Tibial nerve (tissue), 4 donors: ENCODE results near the gene APH1B. TPM values are rescaled to one million over a fixed set of nuclear protein-coding genes. Genes with fewer than 3 reads are reported as not detected.
A peak's percentile ranks its signal among the peaks of the same experiment; 100 is the strongest.

Experiments used
- DNase-seq, 2 donors: peaks; one replicate each; pipeline ENCODE4 v3.0.0-alpha.2; 2019; ENCODE audit warnings: low spot score in 2 of 2
- H3K27ac ChIP-seq, 4 donors: fragments of 200-600 bp; sonication (generic) in 3 of 4; one replicate each; pipeline ENCODE4 v1.5.1; 2017 to 2019; ENCODE audit warnings: mild to moderate bottlenecking in 1 of 4
- H3K27me3 ChIP-seq, 2 donors: fragments of 200-600 bp; sonication (generic) in 1 of 2; one replicate each; pipeline versions ENCODE4 v1.5.1 to v1.6.0; 2017 to 2019
- H3K36me3 ChIP-seq, 3 donors: fragments of 200-600 bp; sonication (generic); one replicate each; pipeline ENCODE4 v1.5.1; 2018 to 2019
- H3K4me1 ChIP-seq, 4 donors: fragments of 200-600 bp; sonication (generic) in 3 of 4; one replicate each; pipeline ENCODE4 v1.5.1; 2017 to 2019
- H3K4me3 ChIP-seq, 4 donors: fragments of 200-600 bp; sonication (generic) in 3 of 4; one replicate each; pipeline ENCODE4 v1.5.1; 2017 to 2019; ENCODE audit warnings: mild to moderate bottlenecking in 1 of 4, moderate library complexity in 1 of 4
- H3K9me3 ChIP-seq, 4 donors: fragments of 200-600 bp; sonication (generic) in 3 of 4; one replicate each; pipeline ENCODE4 v1.5.1; 2017 to 2019
- CTCF ChIP-seq, 5 experiments: fragments of 200-600 bp in 3 of 5; fragments of 450-650 bp in 2 of 5; sonication (generic) in 3 of 5; IDR thresholded peaks; one replicate each; pipeline ENCODE4 v1.5.1; 2016 to 2019; ENCODE audit warnings: antibody characterized with exemption in 5 of 5, mild to moderate bottlenecking in 3 of 5, moderate library complexity in 2 of 5
- EP300 ChIP-seq, 2 donors: sonication (generic); formaldehyde crosslinking; IDR thresholded peaks; one replicate each; pipeline ENCODE4 v1.6.1; 2017; ENCODE audit warnings: antibody characterized with exemption in 2 of 2, mild to moderate bottlenecking in 1 of 2
- POLR2A ChIP-seq, 2 donors: fragments of 450-650 bp; IDR thresholded peaks; one replicate each; pipeline ENCODE4 v1.6.1; 2017; ENCODE audit warnings: antibody characterized with exemption in 2 of 2, mild to moderate bottlenecking in 2 of 2, moderate library complexity in 2 of 2
- WGBS, 2 donors: methylation state at CpG; one replicate each; pipeline ENCODE4 v1.1.5; 2018; 5-methylcytosine and 5-hydroxymethylcytosine counted together
- total RNA-seq, 4 donors: library from RNA; depleted of rRNA; stranded (reverse); fragments of >200 nt; gene quantifications; one replicate each; pipeline ENCODE4 v1.1.0, GENCODE V29; 2016

Gene APH1B
- total RNA-seq, 4 donors from 2014 or later, result 11.0 to 18.4 (median 16.1) TPM

DNA sequence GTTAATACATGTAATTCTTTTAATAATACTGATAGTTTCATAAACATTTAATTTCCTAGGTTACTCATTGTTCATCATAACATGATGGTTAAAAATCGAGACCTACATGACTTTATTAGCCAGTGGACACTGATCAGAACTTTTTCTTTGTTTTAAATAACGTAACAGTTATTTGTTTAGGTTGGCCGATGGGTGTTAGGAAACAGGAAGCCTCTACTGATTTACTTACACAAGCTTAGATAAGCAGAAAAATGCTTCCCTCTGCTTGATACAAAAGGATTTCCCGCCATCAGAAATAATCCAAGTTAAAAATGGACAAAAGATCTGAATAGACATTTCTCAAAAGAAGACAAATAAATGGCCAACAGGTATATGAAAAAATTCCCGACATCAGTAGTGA is 16.6 kb upstream of the APH1B start:
- Histone ChIP-seq H3K36me3 (peaks cover 0 to 64% (median 11%) of the 10 kb centered on the region in 3 donors), H3K4me3 (no peak overlapping the region), H3K9me3 (no peaks in the 10 kb centered on the region), H3K27ac (no peak overlapping the region), H3K4me1 (peaks cover 0 to 20% (median 10%) of the 10 kb centered on the region in 4 donors), H3K27me3 (no peaks in the 10 kb centered on the region)
- 70 to 72% methylated on average over 5 of the region's 5 CpGs for WGBS, 2 donors
- DNase-seq, result no peak
- TF ChIP-seq EP300 (IDR thresholded peaks at IDR 0.05) (no peak), POLR2A (IDR thresholded peaks at IDR 0.05) (no peak)

GRCh38 chr15:63261311-63261710 is 16.1 kb upstream of the APH1B start:
- Histone ChIP-seq H3K27ac (no peak overlapping the region), H3K9me3 (no peaks in the 10 kb centered on the region), H3K4me3 (no peak overlapping the region), H3K27me3 (no peaks in the 10 kb centered on the region), H3K4me1 (peaks cover 0 to 14% (median 8%) of the 10 kb centered on the region in 4 donors), H3K36me3 (peaks cover 0 to 65% (median 11%) of the 10 kb centered on the region in 3 donors)
- DNase-seq, result no peak
- no peak for TF ChIP-seq POLR2A (IDR thresholded peaks at IDR 0.05)
- TF ChIP-seq EP300 (IDR thresholded peaks at IDR 0.05), result no peak
- TF ChIP-seq CTCF (IDR thresholded peaks at IDR 0.05), result no peak

DNA sequence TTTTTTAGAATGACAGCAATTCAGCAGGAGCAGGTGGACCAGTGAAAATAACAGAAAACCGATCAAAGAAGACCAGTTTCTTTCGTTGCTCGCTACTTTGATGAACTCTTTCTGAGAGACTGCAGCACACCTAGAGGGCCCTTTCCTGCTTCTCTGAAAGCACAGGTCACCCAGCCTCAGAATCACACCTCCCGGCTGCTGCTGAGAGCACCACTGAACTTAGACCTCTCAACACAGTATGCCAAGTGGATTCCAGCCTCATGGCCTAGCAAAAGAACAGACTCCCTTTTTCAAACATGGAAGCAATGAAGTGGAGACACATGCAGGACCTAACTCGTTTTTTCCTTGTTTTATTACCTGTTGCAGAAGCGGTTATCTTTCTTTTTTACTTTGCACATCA is 13.9 kb upstream of the APH1B start:
- no peak overlapping the region for H3K4me3 ChIP-seq
- no peak for DNase-seq
- TF ChIP-seq POLR2A (IDR thresholded peaks at IDR 0.05) (no peak), EP300 (IDR thresholded peaks at IDR 0.05) (no peak)
- no peaks in the 10 kb centered on the region for H3K4me1 ChIP-seq
- H3K36me3 ChIP-seq, result peaks cover 0 to 71% (median 11%) of the 10 kb centered on the region in 3 donors
- H3K9me3 ChIP-seq, result no peaks in the 10 kb centered on the region
- H3K27me3 ChIP-seq, result no peaks in the 10 kb centered on the region
- no peak overlapping the region for H3K27ac ChIP-seq
- WGBS, 2 donors, result 88% methylated on average over 6 of the region's 6 CpGs

DNA sequence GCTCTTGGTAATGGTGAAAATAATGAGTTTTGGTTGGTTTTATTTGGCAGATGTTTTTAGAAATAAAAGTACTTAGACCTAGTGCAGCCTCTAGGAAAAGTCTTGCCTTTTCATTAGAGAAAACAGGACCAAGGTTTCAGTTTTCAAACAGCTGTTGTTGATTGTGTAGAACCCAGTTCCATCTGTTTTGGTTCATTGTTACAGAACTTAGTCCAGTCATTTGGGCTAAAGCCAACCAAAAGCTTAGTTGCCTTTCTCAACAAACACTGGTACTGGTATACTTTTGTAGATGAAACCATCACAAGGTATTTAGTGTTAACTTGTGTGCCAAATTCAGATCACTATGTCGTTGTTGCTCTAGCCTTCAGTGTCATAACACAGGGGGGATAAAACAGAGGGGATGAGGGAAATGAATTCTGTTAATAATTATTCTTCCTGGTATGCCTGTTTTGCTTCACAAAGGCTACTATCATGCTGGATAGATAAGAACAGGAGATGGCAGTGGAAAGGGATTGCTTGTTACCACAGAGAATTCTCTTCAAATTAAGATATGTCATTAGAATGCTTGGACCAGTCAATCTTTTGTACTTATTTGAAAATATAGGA is 12.6 kb upstream of the APH1B start:
- 56 to 73% methylated on average over 1 of the region's 1 CpG for WGBS, 2 donors
- no peak for TF ChIP-seq EP300 (IDR thresholded peaks at IDR 0.05)
- no peak for TF ChIP-seq CTCF (IDR thresholded peaks at IDR 0.05)
- no peak for TF ChIP-seq POLR2A (IDR thresholded peaks at IDR 0.05)
- Histone ChIP-seq H3K4me3 (no peak overlapping the region), H3K27ac (no peak overlapping the region), H3K27me3 (no peaks in the 10 kb centered on the region), H3K36me3 (peaks cover 0 to 67% (median 5%) of the 10 kb centered on the region in 3 donors), H3K4me1 (no peaks in the 10 kb centered on the region), H3K9me3 (no peaks in the 10 kb centered on the region)
- no peak for DNase-seq

DNA sequence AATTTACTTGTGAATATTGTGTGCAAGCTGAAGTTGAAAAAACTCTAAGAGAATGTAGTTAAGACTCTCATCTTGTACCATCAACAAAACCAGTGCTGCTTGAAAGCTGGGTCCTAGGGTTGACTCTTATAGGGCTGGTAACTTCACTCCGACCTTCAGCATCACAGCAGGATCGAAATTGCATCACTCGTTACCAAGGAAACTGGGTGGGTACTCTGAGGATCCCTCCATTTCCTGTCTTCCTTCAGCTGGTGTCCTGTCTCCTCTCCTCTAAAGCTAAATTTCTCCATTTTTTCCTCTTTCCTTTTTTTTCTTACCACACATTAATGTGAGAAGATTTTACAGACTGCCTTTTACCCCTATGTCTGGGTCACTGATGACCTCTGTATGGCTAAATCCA is 3.0 kb upstream of the APH1B start:
- Histone ChIP-seq H3K36me3 (peaks cover 0 to 6% (median 2%) of the 10 kb centered on the region in 3 donors), H3K4me1 (peaks cover 0 to 19% (median 1%) of the 10 kb centered on the region in 4 donors), H3K27ac (no peak overlapping the region), H3K4me3 (no peak overlapping the region), H3K27me3 (no peaks in the 10 kb centered on the region), H3K9me3 (no peaks in the 10 kb centered on the region)
- TF ChIP-seq CTCF (IDR thresholded peaks at IDR 0.05), result no peak
- TF ChIP-seq POLR2A (IDR thresholded peaks at IDR 0.05), result no peak
- no peak for TF ChIP-seq EP300 (IDR thresholded peaks at IDR 0.05)
- 81 to 84% methylated on average over 3 of the region's 3 CpGs for WGBS, 2 donors
- no peak for DNase-seq

GRCh38 chr15:63276342-63277037 is 915 bp upstream of the APH1B start:
- Histone ChIP-seq H3K36me3 (peaks cover 0 to 15% (median 0%) of the 10 kb centered on the region in 3 donors), H3K9me3 (no peaks in the 10 kb centered on the region), H3K4me3 (peak overlapping the region; percentile 53 to 95 (median 78)), H3K27me3 (no peaks in the 10 kb centered on the region), H3K27ac (peak overlapping the region; percentile 88 to 97 (median 92)), H3K4me1 (peaks cover 0 to 19% (median 1%) of the 10 kb centered on the region in 4 donors)
- 19 to 20% methylated on average over 11 of the region's 11 CpGs for WGBS, 2 donors
- no peak for DNase-seq
- no peak for TF ChIP-seq CTCF (IDR thresholded peaks at IDR 0.05)
- TF ChIP-seq EP300 (IDR thresholded peaks at IDR 0.05), result peak in 1 of 2 donors; percentile 11
- no peak for TF ChIP-seq POLR2A (IDR thresholded peaks at IDR 0.05)
